ENCODE results near the gene WDFY4.

DNA sequence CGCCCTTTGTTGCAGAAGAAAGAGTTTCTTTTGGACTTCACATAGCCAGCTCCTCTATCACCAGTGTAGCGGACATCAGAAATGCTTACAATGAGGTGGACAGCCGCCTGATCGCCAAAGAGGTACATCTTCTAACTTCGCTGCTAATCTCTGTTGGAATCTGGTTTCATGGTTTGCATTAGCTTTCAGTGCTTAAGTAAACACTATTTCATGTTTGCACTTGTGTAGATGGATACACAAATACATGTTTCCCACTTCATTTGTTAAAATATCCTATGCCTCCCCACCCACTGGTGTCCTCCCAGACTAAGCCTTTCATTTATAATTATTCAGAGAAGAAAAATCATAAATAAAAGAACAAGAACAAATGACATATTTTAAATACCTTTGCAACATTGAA is 103.9 kb downstream of the WDFY4 start:
- TF ChIP-seq RFX5 (IDR thresholded peaks at IDR 0.05; ENCODE audit: low read depth, low read length), result no peak
- TF ChIP-seq ZNF785 (CRISPR knock-in tag; IDR thresholded peaks at IDR 0.05), result no peak
- TF ChIP-seq ZFP36 (IDR thresholded peaks at IDR 0.05; ENCODE audit: low read depth, low read length, partially characterized antibody), result no peak
- no peak for TF ChIP-seq FOXA1 (IDR thresholded peaks at IDR 0.05; ENCODE audit: borderline replicate concordance)
